SK-N-SH (cell line): ENCODE data around the gene HMX2.

ENCODE experiments used
- CHD2 ChIP-seq: fragments of 150-350 bp; IDR thresholded peaks from 2 replicates; pipeline ENCODE4 v1.6.1; 2018; ENCODE audit warnings: low read length; ENCODE audit not compliant: partially characterized antibody
- EP300 ChIP-seq, 2 experiments: IDR thresholded peaks; 2 replicates each; pipeline versions ENCODE4 v1.4.0 to v1.6.1; 2012; ENCODE audit warnings: borderline replicate concordance in 1 of 2, low read depth in 1 of 2, low read length in 1 of 2
- FOXM1 ChIP-seq: IDR thresholded peaks from 2 replicates; pipeline ENCODE4 v1.4.0; 2012; ENCODE audit warnings: low read depth, mild to moderate bottlenecking
- JUND ChIP-seq: IDR thresholded peaks from 2 replicates; pipeline ENCODE4 v1.4.0; 2012
- POLR2AphosphoS5 ChIP-seq: IDR thresholded peaks from 2 replicates; pipeline ENCODE4 v1.6.1; 2012; ENCODE audit warnings: low read depth, low read length
- RAD21 ChIP-seq: IDR thresholded peaks from 2 replicates; pipeline ENCODE4 v1.6.1; 2012; ENCODE audit warnings: mild to moderate bottlenecking, low read length
- RFX5 ChIP-seq: IDR thresholded peaks from 2 replicates; pipeline ENCODE4 v1.6.1; 2012; ENCODE audit warnings: mild to moderate bottlenecking, improper control_type of control experiment, low read length
- SMC3 ChIP-seq: IDR thresholded peaks from 2 replicates; pipeline ENCODE4 v1.6.1; 2012; ENCODE audit warnings: low read depth, low read length, improper control_type of control experiment
- TF ChIP-seq, protein P1 (sequence below): fragments of 200-600 bp; sonication (generic); IDR thresholded peaks from 2 replicates; pipeline ENCODE4 v1.6.1; 2017; ENCODE audit warnings: antibody characterized with exemption, mild to moderate bottlenecking, moderate library complexity
- TF ChIP-seq, protein P2 (sequence below): IDR thresholded peaks from 2 replicates; pipeline ENCODE4 v1.6.1; 2012; ENCODE audit warnings: mild to moderate bottlenecking, low read depth, low read length, moderate library complexity
- TF ChIP-seq, protein P3 (sequence below): IDR thresholded peaks from 2 replicates; pipeline ENCODE4 v1.4.0; 2012; ENCODE audit warnings: low read depth

DNA sequence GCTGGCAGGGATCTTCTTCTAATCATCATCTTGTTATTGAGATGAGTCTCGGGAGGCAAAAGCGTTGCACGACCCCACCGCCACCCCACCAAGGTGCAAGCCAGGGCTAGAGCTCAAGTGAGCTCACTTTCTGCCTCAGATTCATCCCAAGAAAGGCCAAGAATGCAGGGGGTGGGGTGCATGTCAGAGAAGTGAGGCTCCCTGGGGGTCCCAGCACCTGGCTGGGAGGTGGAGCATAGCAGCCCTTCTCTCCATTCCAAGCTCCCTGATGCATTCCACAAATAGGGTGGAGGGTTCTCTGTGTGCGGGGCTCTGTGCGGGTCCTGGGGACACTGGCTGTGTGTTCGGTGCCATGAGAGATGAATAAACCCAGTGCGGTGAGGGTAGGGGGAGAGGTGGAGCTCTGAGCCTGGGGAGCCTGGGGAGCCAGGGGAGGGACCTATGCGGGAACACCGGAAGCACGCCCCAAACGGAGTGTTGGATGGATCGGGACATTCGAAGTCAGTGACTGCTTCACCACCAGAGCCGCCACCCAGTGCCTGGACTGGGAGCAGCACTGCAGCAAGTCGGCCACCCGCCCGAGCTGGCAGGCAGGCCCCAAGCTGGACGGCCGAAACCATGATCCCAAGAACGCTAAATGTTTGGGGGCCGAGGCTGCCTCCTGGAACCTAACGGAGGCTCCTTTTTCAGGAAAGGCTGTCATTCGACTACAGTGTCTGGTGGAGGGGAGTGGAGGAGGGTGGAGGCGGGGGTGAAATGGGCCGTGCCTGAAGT lies 30.1 kb upstream of the HMX2 start:
- TF ChIP-seq, protein P1, sequence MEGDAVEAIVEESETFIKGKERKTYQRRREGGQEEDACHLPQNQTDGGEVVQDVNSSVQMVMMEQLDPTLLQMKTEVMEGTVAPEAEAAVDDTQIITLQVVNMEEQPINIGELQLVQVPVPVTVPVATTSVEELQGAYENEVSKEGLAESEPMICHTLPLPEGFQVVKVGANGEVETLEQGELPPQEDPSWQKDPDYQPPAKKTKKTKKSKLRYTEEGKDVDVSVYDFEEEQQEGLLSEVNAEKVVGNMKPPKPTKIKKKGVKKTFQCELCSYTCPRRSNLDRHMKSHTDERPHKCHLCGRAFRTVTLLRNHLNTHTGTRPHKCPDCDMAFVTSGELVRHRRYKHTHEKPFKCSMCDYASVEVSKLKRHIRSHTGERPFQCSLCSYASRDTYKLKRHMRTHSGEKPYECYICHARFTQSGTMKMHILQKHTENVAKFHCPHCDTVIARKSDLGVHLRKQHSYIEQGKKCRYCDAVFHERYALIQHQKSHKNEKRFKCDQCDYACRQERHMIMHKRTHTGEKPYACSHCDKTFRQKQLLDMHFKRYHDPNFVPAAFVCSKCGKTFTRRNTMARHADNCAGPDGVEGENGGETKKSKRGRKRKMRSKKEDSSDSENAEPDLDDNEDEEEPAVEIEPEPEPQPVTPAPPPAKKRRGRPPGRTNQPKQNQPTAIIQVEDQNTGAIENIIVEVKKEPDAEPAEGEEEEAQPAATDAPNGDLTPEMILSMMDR, result no peak
- TF ChIP-seq RFX5, result no peak
- TF ChIP-seq, protein P2, sequence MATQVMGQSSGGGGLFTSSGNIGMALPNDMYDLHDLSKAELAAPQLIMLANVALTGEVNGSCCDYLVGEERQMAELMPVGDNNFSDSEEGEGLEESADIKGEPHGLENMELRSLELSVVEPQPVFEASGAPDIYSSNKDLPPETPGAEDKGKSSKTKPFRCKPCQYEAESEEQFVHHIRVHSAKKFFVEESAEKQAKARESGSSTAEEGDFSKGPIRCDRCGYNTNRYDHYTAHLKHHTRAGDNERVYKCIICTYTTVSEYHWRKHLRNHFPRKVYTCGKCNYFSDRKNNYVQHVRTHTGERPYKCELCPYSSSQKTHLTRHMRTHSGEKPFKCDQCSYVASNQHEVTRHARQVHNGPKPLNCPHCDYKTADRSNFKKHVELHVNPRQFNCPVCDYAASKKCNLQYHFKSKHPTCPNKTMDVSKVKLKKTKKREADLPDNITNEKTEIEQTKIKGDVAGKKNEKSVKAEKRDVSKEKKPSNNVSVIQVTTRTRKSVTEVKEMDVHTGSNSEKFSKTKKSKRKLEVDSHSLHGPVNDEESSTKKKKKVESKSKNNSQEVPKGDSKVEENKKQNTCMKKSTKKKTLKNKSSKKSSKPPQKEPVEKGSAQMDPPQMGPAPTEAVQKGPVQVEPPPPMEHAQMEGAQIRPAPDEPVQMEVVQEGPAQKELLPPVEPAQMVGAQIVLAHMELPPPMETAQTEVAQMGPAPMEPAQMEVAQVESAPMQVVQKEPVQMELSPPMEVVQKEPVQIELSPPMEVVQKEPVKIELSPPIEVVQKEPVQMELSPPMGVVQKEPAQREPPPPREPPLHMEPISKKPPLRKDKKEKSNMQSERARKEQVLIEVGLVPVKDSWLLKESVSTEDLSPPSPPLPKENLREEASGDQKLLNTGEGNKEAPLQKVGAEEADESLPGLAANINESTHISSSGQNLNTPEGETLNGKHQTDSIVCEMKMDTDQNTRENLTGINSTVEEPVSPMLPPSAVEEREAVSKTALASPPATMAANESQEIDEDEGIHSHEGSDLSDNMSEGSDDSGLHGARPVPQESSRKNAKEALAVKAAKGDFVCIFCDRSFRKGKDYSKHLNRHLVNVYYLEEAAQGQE, result no peak
- TF ChIP-seq RAD21, result no peak
- TF ChIP-seq, protein P3, sequence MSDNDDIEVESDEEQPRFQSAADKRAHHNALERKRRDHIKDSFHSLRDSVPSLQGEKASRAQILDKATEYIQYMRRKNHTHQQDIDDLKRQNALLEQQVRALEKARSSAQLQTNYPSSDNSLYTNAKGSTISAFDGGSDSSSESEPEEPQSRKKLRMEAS, result no peak
- no peak for TF ChIP-seq FOXM1
- TF ChIP-seq EP300 (IDR thresholded peaks at IDR 0.05; ENCODE audit: borderline replicate concordance in 1 of 2, low read depth in 1 of 2, low read length in 1 of 2), result no peak
- no peak for TF ChIP-seq CHD2
- TF ChIP-seq POLR2AphosphoS5, result no peak
- TF ChIP-seq JUND, result no peak
- no peak for TF ChIP-seq SMC3
